ENCODE measurements around the gene ZACN.

ZACN gene

DNA sequence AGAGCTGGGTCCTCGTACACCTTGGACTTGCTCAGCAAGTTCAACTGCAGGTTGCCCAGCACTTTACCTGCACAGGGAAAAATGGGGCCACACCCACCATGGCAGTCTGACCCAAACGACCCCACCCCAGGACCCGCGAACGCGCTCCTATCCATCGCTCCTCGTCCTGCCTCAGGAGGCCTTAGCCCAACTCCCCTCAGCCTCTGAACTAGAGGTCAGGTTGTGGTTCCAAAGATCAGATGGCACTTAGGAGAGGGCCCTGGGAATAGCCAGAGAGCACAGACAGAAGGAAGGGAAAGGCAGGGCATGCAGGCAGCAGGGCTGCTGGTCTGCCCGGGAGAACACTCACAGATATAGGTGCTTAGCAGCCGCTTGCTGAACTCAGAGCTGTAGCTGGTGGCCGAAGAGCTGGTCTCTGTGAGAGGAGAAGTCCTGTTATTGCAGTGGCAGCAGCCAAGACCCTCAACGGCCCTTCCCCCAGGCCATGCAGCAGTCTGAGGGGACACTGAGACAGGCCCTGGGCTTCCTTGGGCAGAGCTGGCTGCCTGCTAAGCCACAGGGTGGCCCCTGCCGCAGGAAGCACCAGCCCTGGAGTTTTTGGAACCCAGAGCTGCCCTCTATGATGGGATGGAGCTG, 6.9 kb downstream of the ZACN start:
- ChIA-PET CTCF (interaction anchor here (1.0 to 1.7 kb wide), 2 partner anchors 15 to 194 kb away, joined by 3 to 4 read pairs; no protein-coding TSS in a partner anchor), POLR2A (no interaction called here)
- TF ChIP-seq, protein P1, sequence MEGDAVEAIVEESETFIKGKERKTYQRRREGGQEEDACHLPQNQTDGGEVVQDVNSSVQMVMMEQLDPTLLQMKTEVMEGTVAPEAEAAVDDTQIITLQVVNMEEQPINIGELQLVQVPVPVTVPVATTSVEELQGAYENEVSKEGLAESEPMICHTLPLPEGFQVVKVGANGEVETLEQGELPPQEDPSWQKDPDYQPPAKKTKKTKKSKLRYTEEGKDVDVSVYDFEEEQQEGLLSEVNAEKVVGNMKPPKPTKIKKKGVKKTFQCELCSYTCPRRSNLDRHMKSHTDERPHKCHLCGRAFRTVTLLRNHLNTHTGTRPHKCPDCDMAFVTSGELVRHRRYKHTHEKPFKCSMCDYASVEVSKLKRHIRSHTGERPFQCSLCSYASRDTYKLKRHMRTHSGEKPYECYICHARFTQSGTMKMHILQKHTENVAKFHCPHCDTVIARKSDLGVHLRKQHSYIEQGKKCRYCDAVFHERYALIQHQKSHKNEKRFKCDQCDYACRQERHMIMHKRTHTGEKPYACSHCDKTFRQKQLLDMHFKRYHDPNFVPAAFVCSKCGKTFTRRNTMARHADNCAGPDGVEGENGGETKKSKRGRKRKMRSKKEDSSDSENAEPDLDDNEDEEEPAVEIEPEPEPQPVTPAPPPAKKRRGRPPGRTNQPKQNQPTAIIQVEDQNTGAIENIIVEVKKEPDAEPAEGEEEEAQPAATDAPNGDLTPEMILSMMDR (IDR thresholded peaks at IDR 0.05; ENCODE audit: insufficient read depth, low read length, missing control alignments) = no peak
- no peak overlapping the region for H3K4me3 ChIP-seq (ENCODE audit: low read depth, low read length)
- no peak for DNase-seq (ENCODE audit: low read depth, low spot score)

DNA sequence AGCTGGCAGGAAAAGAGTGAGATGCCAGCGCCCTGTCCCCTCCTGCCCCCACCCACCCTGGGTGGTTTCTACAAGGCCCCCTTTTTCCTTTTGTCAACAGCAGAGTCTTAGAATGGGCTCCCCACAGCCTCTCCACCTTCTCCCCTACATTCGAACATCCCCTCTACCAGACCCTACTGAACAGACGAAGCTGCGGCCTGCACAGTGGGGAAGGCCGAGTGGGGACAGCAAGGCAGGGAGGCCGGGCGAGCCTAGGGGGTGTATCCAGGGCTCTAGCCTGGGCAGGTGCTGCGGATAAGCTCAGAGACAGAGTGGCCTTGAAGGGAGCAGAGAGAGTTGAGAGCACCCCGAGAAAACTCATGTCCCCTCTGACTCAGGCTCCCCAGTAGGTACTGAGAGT, 7.4 kb downstream of the ZACN start:
- ChIA-PET CTCF (interaction anchor here (1.0 to 1.7 kb wide), 2 partner anchors 15 to 193 kb away, joined by 3 to 4 read pairs; no protein-coding TSS in a partner anchor), POLR2A (no interaction called here)

DNA sequence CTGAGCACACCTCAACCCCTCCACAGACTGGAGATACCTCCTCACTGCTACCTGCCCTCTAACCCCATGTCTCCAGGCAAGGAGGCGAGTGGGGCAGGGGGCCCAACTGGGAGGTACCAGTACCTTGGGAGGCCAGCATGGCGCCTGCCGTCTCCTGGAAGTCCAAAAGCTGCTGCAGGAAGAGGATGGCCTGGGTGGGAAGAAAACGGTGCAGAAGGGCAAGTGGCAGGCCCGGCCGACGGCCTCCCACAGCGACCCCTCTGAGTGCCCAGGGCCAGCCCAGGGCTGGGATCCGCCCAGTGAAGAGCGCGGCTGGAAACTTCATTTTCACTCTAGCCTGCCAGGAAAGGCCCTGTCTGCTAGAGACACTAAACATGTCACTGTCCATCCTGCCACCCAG, 8.5 kb downstream of the ZACN start:
- ChIA-PET POLR2A (no interaction called here), CTCF (interaction anchor here (1.5 kb wide), 1 partner anchor 73 kb away, joined by 5 read pairs; no protein-coding TSS in a partner anchor)
- TF ChIP-seq, protein P1 (IDR thresholded peaks at IDR 0.05; ENCODE audit: insufficient read depth, low read length, missing control alignments) = no peak
- DNase-seq (ENCODE audit: low read depth, low spot score) = no peak
- no peak overlapping the region for H3K4me3 ChIP-seq (ENCODE audit: low read depth, low read length)

More for the DNA sequence above, 7.4 kb downstream of the ZACN start:
- no peak for DNase-seq (ENCODE audit: low read depth, low spot score)
- H3K4me3 ChIP-seq (ENCODE audit: low read depth, low read length) = no peak overlapping the region
- TF ChIP-seq, protein P1 (IDR thresholded peaks at IDR 0.05; ENCODE audit: insufficient read depth, low read length, missing control alignments) = no peak

DNA sequence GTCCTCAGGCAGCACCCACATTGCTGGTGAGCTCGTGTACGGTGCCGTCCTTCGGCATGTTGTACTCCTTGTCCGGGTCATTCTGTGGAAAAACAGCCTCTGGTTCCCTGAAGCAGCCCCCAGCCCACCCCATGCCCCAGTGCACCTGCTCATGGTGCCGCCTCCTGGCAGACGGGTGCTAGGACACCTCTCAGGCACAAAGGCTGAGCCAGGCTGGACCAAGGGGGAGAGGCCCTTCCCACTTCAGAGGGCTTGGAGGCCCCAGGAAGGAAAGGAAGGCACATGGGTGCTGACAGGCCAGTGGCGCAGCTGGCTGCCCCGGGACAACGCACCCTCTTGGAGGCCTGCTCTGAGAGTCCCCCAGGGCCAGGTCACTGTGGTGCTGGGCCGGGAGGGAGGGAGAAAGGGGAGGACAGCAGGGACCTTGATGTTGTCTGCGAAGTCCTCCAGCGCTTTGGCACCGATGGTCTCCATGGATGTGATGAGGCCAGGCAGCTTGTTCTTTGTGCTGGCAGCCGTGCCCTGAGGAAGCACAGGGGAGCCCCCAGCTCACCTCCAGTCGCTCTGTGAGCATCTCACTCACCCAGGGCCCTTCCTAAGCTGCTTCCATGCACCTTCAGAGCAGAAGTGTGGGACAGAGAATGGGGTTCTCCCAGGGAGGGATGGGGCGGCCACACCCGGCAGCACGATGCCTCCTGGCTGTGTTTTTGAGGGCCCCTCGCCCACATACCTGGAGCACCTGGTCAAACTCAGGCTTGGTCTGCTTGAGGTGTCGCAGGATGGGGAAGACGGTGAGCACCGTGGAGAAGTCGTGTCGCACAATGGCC, 9.3 kb downstream of the ZACN start:
- TF ChIP-seq, protein P1 (IDR thresholded peaks at IDR 0.05; ENCODE audit: insufficient read depth, low read length, missing control alignments) = no peak
- ChIA-PET POLR2A (interaction anchor here (1.7 kb wide), 1 partner anchor 7 kb away, joined by 3 read pairs; no protein-coding TSS in a partner anchor), CTCF (interaction anchor here (0.7 to 1.5 kb wide), 3 partner anchors 9 to 75 kb away, joined by 3 to 5 read pairs (median 3); no protein-coding TSS in a partner anchor)
- no peak for DNase-seq (ENCODE audit: low read depth, low spot score)
- H3K4me3 ChIP-seq (ENCODE audit: low read depth, low read length) = no peak overlapping the region

DNA sequence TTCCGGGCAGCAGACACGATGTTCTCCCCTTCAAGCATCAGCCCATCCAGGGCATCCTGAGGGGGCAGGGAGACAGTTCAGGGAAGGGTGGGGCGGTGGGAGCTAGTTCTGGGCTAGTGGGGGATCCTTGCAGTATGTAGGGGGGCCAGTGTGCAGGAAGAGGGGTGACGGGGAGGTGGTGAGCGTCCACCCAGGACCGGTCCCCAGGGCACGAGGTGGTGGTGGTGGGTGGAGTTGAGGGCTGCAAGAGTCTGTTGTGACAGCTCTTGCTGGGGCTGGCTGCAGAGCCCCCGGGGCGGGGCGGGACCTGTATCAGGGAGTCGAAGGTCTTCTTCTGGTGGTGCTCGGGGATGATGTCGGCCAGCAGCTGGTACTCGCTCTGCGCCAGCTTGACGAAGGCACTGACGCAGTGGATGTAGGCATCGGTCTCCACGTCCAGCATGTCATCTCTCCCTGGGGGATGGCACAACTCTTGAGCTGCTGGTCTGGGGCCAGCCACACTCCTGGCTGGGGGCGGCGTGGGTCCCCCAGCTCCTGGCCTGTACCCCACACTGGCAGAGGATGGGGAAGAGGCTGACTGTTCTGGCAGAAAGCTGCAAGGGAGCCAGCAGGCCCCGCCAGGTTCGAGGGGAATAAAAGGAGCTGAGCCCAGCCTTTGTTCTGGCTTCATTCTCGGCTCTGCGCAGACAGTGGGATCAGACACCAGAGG, 10.0 kb downstream of the ZACN start:
- ChIA-PET CTCF (interaction anchor here (0.7 to 1.5 kb wide), 3 partner anchors 10 to 76 kb away, joined by 3 to 5 read pairs (median 3); no protein-coding TSS in a partner anchor), POLR2A (interaction anchor here (1.7 kb wide), 1 partner anchor 8 kb away, joined by 3 read pairs; no protein-coding TSS in a partner anchor)
- TF ChIP-seq, protein P1 (IDR thresholded peaks at IDR 0.05; ENCODE audit: insufficient read depth, low read length, missing control alignments) = no peak
- H3K4me3 ChIP-seq (ENCODE audit: low read depth, low read length) = no peak overlapping the region
- DNase-seq (ENCODE audit: low read depth, low spot score) = no peak
